GM18499 (cell line): ENCODE results near the gene CACNA2D2.
"Not testable (repeated sequence)": the region's sequence is repeated elsewhere in the genome, so short reads cannot be mapped to it uniquely, and the experiment has no call there.

ENCODE experiments used
- ATAC-seq: cut with Tn5 transposase; IDR thresholded peaks from one replicate; pipeline ENCODE4 v1.9.1; 2021; ENCODE audit warnings: moderate number of reproducible peaks; ENCODE audit not compliant: insufficient read depth, unreplicated experiment

Gene CACNA2D2

GRCh38 chr3:50530001-50530970, 26.9 kb upstream of the CACNA2D2 start:
- ATAC-seq: no peak

GRCh38 chr3:50525987-50526386, 22.6 kb upstream of the CACNA2D2 start:
- no peak for ATAC-seq

- no peak for ATAC-seq
Measured at GRCh38 chr3:50525191-50525910, 21.9 kb upstream of the CACNA2D2 start.

- no peak for ATAC-seq
Measured at GRCh38 chr3:50524746-50525145, 21.3 kb upstream of the CACNA2D2 start.

GRCh38 chr3:50523279-50523811, 19.9 kb upstream of the CACNA2D2 start:
- no peak for ATAC-seq

- ATAC-seq: no peak
Measured at GRCh38 chr3:50521572-50521971, 18.1 kb upstream of the CACNA2D2 start.

- ATAC-seq: no peak
Measured at GRCh38 chr3:50520849-50521248, 17.4 kb upstream of the CACNA2D2 start.

GRCh38 chr3:50519471-50520089, 16.1 kb upstream of the CACNA2D2 start:
- no peak for ATAC-seq

- ATAC-seq: no peak
Measured at GRCh38 chr3:50518436-50518835, 15.0 kb upstream of the CACNA2D2 start.

GRCh38 chr3:50517721-50518206, 14.3 kb upstream of the CACNA2D2 start:
- ATAC-seq: no peak

GRCh38 chr3:50516440-50516871, 13.0 kb upstream of the CACNA2D2 start:
- no peak for ATAC-seq

- no peak for ATAC-seq
Measured at GRCh38 chr3:50515565-50516439, 12.4 kb upstream of the CACNA2D2 start.

- not testable (repeated sequence) for ATAC-seq
Measured at GRCh38 chr3:50512908-50513307, 9.5 kb upstream of the CACNA2D2 start.

GRCh38 chr3:50512131-50512530, 8.7 kb upstream of the CACNA2D2 start:
- no peak for ATAC-seq

- ATAC-seq: no peak
Measured at GRCh38 chr3:50510325-50510724, 6.9 kb upstream of the CACNA2D2 start.

GRCh38 chr3:50509715-50510114, 6.3 kb upstream of the CACNA2D2 start:
- no peak for ATAC-seq

- no peak for ATAC-seq
Measured at GRCh38 chr3:50508821-50509220, 5.4 kb upstream of the CACNA2D2 start.

GRCh38 chr3:50506169-50506568, 2.7 kb upstream of the CACNA2D2 start:
- no peak for ATAC-seq

- no peak for ATAC-seq
Measured at GRCh38 chr3:50504681-50505080, 1.2 kb upstream of the CACNA2D2 start.
